HUES6 (cell line): Measurements from ENCODE around the gene SPEG.

Experiments
- H3K27ac ChIP-seq: 2 replicates; pipeline ENCODE4 v1.7.0; 2013; ENCODE audit warnings: low read depth, mild to moderate bottlenecking, low read length, inconsistent platforms
- H3K27me3 ChIP-seq: 2 replicates; pipeline ENCODE4 v1.6.1; 2013; ENCODE audit warnings: low read length; ENCODE audit not compliant: control insufficient read depth, insufficient read depth
- H3K36me3 ChIP-seq: 2 replicates; pipeline ENCODE4 v1.6.1; 2013; ENCODE audit warnings: low read length; ENCODE audit not compliant: control insufficient read depth, insufficient read depth
- H3K4me1 ChIP-seq: 2 replicates; pipeline ENCODE4 v1.6.1; 2013; ENCODE audit warnings: low read length; ENCODE audit not compliant: control insufficient read depth, insufficient read depth
- H3K4me3 ChIP-seq: 2 replicates; pipeline ENCODE4 v1.5.1; 2013; ENCODE audit warnings: low read depth, low read length
- H3K9ac ChIP-seq: one replicate; pipeline ENCODE4 v1.6.1; 2013; ENCODE audit warnings: mild to moderate bottlenecking, low read length
- H3K9me3 ChIP-seq: 2 replicates; pipeline ENCODE4 v1.6.1; 2013; ENCODE audit warnings: low read depth, low read length; ENCODE audit not compliant: control insufficient read depth, insufficient read depth

SPEG gene

DNA sequence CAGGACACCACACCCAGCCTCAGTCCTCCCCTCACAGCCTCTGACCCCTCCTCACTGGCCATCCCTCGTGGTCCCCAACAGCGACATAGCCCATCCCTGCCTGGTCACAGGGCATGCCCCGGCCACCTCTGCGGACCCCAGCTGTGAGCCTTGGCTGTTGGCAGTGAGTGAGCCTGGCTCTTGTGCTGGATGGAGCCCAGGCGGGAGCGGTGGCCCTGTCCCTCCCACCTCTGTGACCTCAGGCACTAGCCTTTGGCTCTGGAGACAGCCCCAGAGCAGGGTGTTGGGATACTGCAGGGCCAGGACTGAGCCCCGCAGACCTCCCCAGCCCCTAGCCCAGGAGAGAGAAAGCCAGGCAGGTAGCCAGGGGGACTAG lies 8.6 kb upstream of the SPEG start:
- Histone ChIP-seq H3K27ac (no peak overlapping the region), H3K36me3 (no peaks in the 10 kb centered on the region), H3K9ac (no peak overlapping the region), H3K4me1 (no peaks in the 10 kb centered on the region; the same call in 1 of the 2 replicates), H3K9me3 (no peaks in the 10 kb centered on the region), H3K4me3 (no peak overlapping the region), H3K27me3 (no peaks in the 10 kb centered on the region)

DNA sequence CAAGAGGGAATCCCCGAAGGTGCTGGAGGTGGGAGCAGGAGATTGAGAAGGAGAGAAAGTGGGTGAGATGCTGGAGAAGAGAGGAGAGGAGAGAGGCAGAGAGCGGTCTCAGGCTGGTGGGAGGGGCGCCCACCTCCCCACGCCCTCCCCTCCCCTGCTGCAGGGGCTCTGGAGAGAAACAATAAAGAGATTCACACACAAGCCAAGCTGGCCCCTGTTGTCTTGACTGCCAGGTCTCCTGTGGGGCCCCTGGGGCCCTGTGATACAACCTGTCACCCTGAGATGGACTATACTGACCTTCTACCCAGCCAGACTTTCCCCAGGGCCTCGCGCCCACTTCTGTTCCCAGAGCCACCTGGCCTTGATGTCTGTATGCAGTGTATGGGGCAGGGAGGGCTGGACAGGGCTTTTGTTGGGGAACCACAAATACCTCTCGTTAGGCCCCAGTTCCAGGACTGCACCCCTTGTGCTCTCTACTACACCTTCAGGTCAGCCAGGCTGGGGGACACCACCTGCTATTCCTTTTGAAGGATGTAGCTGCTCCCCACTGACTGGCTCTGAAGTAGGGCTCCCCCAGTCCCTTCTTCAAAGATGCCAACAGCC lies 8.0 kb upstream of the SPEG start:
- H3K4me3 ChIP-seq = no peak overlapping the region
- H3K36me3 ChIP-seq = no peaks in the 10 kb centered on the region

DNA sequence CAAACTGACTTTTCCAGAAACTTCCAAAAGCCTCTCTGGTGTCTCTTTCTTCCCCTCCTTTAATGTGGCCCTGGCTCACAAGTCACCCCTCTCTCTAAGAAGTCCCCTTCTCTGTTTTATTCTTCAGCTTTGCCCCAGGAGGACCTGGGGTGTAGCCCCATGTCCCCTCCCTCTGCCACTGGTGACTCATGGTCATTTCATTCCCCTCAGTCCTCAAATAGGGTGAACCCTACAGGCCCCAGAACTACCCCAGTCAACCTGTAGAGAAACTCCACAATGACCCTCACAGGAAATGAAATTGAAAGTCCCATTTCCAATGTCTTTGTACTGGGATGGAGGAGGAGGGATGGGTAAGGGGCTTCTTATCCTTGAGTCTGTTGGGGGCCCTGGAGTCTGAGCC lies 6.2 kb upstream of the SPEG start:
- no peaks in the 10 kb centered on the region; the same call in 1 of the 2 replicates for H3K4me1 ChIP-seq
- H3K27me3 ChIP-seq = no peaks in the 10 kb centered on the region
- no peaks in the 10 kb centered on the region for H3K9me3 ChIP-seq
- no peaks in the 10 kb centered on the region for H3K36me3 ChIP-seq
- no peak overlapping the region for H3K27ac ChIP-seq
- no peak overlapping the region for H3K9ac ChIP-seq
- H3K4me3 ChIP-seq = no peak overlapping the region

More for the DNA sequence above, 8.0 kb upstream of the SPEG start:
- H3K27ac ChIP-seq = no peak overlapping the region
- H3K9ac ChIP-seq = no peak overlapping the region
- no peaks in the 10 kb centered on the region for H3K27me3 ChIP-seq
- no peaks in the 10 kb centered on the region for H3K9me3 ChIP-seq
- no peaks in the 10 kb centered on the region; the same call in 1 of the 2 replicates for H3K4me1 ChIP-seq

DNA sequence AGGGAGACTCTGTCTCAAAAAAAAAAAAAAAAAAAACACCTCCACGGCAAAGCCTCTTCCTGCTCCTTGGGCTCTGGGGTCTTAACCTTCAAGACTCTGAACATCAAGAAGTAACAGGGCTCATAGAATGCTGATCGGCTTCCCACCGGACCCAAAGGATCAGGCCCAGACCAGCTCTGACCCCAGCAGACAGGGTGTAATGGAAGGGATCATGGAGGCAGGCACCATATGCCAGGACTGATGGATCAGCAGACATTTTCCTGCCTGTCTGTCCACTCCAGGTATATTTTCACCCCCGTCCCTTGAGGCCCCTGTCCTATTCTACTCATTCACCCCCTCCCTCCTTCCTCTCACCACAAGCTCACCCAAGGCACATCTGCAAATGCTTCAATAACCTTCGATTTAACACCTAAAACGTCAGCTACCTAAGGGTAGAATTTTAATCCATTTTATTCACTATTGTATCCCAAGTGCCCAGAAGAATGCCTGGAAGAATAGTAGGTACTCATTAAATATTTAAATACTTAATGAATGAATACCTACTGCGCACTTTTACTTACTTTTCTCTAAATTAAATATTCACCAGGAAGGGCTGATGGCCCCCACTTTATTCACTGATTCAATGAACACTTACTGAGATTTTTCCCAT lies 4.6 kb upstream of the SPEG start:
- Histone ChIP-seq H3K9me3 (no peaks in the 10 kb centered on the region), H3K9ac (no peak overlapping the region), H3K36me3 (no peaks in the 10 kb centered on the region), H3K27me3 (peaks cover 2% of the 10 kb centered on the region), H3K27ac (no peak overlapping the region), H3K4me1 (peaks cover 8% of the 10 kb centered on the region), H3K4me3 (no peak overlapping the region)

DNA sequence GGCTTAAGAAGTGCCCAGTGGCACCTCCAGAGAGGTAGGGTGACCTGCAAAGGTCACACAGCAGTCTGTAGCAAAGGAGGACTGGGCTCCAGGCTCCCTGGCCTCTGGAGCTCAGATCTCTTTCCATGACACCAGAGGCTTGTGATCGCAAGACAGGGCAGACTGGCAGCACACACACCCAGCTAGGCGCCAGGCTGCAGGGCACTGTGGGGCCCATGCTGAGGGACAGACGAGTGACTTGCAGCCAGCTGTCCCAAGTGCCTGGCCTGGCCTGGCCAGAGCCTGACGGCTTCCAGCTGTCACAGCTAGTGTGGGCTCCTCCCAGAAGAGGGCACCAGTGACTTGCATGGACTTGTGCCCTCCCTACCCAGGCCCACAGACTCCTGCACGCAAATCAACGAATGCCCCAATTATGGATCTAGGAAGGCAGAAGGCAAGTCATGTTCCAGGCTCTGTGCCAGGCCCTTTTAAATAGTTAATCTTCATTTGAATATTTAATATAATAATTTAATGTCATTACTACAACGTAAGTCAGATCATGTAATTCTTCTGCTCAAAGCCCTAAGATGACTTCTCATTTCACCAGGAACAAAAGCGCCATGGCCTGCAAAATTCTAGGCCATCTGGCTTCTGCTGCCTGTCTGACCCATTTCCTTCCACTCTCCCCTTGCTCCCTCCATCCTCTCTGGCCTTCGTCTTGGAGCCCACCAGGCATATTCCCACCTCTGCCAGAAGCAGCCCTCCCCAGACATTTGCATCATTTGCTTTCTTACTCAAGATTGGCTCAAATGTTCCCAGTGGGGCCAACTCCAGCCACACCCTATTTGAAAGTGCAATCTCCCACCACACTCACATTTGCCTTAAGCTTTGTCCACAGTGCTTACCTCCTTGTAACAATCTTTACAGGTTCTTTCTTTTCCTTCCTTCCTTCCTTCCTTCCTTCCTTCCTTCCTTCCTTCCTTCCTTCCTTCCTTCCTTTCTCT lies 3.7 kb upstream of the SPEG start:
- H3K27me3 ChIP-seq = peaks cover 10% of the 10 kb centered on the region
- no peak overlapping the region for H3K9ac ChIP-seq
- H3K36me3 ChIP-seq = no peaks in the 10 kb centered on the region
- peaks cover 12% of the 10 kb centered on the region for H3K4me1 ChIP-seq
- no peak overlapping the region for H3K4me3 ChIP-seq
- H3K9me3 ChIP-seq = no peaks in the 10 kb centered on the region
- no peak overlapping the region for H3K27ac ChIP-seq

DNA sequence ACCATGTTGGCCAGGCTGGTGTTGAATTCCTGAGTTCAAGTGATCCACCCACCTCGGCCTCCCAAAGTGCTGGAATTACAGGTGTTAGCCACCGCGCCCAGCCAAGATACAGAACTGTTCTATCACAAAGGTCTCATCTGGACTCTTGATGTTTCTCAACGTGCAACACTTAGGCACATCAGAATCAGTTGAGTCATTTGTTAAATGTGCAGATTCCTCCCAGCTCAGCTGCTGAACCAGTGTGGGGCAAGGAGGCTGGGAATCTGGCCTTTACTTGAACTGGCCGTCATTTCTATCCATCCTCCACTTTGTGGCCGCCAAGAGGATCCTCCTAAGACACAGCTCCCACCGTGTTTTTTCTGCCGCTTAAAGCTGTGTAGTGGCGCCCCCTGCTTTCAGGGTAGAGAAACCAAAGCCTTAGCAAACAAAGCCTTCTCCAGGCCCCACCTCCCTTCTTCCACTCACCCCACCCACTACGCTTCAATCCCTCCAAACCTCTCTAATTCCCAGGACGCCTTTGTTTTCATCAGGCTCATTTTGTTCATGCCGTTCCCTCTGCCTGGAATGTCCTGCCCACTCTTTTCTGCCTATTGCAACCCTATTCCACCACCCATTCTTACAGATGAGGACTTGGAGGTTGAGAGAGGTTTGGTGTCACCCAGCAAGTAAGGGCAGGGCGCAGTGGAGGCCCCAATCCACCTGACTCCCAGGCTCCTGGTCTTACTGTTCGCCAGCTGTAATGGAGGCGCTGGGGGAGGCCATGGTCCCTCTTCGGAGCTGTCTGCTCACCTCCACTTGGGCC lies 776 bp upstream of the SPEG start:
- Histone ChIP-seq H3K4me3 (peak overlapping the region; percentile 29), H3K27me3 (peaks cover 35% of the 10 kb centered on the region)

DNA sequence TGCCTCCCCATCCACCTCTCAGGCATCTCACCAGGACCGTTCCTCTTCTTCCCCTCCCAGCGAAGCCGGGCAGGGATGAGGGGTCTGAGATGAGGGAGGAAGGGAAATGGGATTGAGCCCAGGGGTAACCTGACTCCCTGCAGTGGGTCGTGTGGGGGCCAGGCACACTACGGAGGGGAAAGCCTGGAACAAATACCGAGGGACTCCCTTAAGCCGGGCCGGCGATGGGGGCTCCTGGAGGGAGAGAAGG lies 250 bp upstream of the SPEG start:
- peak overlapping the region; percentile 29 for H3K4me3 ChIP-seq
- peaks cover 12% of the 10 kb centered on the region for H3K4me1 ChIP-seq
- peaks cover 41% of the 10 kb centered on the region for H3K27me3 ChIP-seq
- no peaks in the 10 kb centered on the region for H3K9me3 ChIP-seq
- no peak overlapping the region for H3K27ac ChIP-seq
- H3K36me3 ChIP-seq = no peaks in the 10 kb centered on the region
- peak overlapping the region; percentile 3 for H3K9ac ChIP-seq

More for the DNA sequence above, 776 bp upstream of the SPEG start:
- H3K4me1 ChIP-seq = peaks cover 12% of the 10 kb centered on the region
- H3K9me3 ChIP-seq = no peaks in the 10 kb centered on the region
- no peak overlapping the region for H3K9ac ChIP-seq
- no peaks in the 10 kb centered on the region for H3K36me3 ChIP-seq
- no peak overlapping the region for H3K27ac ChIP-seq

DNA sequence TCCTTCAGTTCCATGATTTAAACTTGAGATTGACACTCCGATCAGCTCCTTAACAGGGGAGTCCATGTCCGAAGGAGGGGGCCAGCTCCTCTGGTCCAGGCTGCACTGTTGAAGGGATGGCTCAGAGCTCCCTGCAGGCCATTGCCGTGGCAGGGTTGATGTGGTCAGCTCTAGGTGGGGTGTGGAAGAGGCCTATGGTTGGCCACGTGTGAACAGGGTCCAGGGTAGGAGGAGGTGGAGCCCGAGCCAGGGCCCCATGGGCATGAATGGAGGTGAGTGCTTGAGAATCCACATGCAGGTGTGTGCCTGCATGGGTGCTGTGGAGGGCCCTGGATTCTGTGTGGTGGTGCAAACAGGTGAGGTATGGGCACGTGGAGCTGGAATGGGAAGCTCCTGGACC lies 1.1 kb downstream of the SPEG start:
- H3K27ac ChIP-seq = no peak overlapping the region
- peaks cover 12% of the 10 kb centered on the region for H3K4me1 ChIP-seq
- H3K9ac ChIP-seq = no peak overlapping the region
- no peaks in the 10 kb centered on the region for H3K9me3 ChIP-seq
- no peak overlapping the region for H3K4me3 ChIP-seq
- peaks cover 43% of the 10 kb centered on the region for H3K27me3 ChIP-seq
- no peaks in the 10 kb centered on the region for H3K36me3 ChIP-seq

DNA sequence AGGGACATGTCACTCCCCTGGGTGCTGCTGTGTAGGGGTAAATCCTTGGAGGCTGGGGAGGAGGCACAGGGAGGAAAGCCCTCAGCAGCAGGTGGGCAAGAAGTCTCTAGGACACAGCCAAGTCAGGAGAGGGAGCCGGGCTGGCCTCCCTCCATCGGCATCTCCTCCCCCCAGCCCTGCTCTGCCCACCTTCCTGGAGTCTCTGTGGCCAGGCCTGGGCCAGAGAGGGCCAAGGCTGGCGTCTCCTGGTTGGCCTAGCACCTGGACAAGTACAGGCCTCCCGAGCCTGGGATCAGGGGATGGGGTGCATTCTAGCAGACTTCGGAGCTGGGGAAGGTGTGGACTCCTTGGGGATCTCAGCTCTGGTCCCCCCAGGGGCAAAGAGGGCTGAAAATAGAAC lies 1.8 kb downstream of the SPEG start:
- Histone ChIP-seq H3K9ac (no peak overlapping the region), H3K9me3 (no peaks in the 10 kb centered on the region), H3K4me3 (no peak overlapping the region), H3K27me3 (peaks cover 51% of the 10 kb centered on the region), H3K27ac (no peak overlapping the region), H3K4me1 (peaks cover 19% of the 10 kb centered on the region), H3K36me3 (no peaks in the 10 kb centered on the region)

DNA sequence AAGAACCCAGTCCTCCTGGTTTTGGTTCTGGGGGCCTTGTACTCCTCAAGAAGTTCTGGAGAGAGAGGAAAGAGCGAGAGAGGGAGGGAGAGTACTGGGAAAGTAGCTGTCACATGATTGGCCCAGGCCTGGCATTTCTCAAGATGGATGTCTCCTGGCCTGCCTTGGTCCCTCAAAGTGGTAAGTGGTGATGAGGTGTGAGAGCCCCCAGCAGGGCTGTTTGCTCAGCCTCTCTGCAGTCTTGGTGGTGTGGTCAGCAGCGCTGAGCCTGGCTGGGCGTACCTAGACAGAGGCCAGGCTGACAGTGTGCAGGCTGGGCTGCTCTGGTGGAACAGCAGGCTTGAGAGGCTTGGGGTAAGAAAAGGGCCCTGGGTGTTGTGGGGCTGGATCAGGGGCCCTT lies 2.5 kb downstream of the SPEG start:
- Histone ChIP-seq H3K4me1 (peaks cover 20% of the 10 kb centered on the region), H3K4me3 (no peak overlapping the region), H3K27me3 (peaks cover 52% of the 10 kb centered on the region), H3K36me3 (no peaks in the 10 kb centered on the region), H3K27ac (no peak overlapping the region), H3K9ac (no peak overlapping the region), H3K9me3 (no peaks in the 10 kb centered on the region)
